Stimulated activated naive CD8-positive, alpha-beta T cell treated with anti-CD3 and anti-CD28 coated beads, Interleukin-15, Interleukin-2, amounts not matched to agents 100 ng/mL and 50 ng/mL, for 24 hours (primary cell): ENCODE measurements around the gene TPRN.

Experiments used
- H3K27ac Mint-ChIP-seq: one replicate; pipeline ENCODE4 v1.8.0; 2021; ENCODE audit warnings: mild to moderate bottlenecking, mixed read lengths
- H3K27me3 Mint-ChIP-seq: one replicate; pipeline ENCODE4 v1.8.0; 2021; ENCODE audit warnings: mixed read lengths
- H3K36me3 Mint-ChIP-seq: one replicate; pipeline ENCODE4 v1.8.0; 2021; ENCODE audit warnings: low read depth, mixed read lengths
- H3K4me1 Mint-ChIP-seq: one replicate; pipeline ENCODE4 v1.8.0; 2021; ENCODE audit warnings: low read depth, mixed read lengths
- H3K4me3 Mint-ChIP-seq: one replicate; pipeline ENCODE4 v1.8.0; 2021; ENCODE audit warnings: mild to moderate bottlenecking, mixed read lengths
- H3K9me3 Mint-ChIP-seq: one replicate; pipeline ENCODE4 v1.8.0; 2021; ENCODE audit warnings: mixed read lengths

The TPRN gene

DNA sequence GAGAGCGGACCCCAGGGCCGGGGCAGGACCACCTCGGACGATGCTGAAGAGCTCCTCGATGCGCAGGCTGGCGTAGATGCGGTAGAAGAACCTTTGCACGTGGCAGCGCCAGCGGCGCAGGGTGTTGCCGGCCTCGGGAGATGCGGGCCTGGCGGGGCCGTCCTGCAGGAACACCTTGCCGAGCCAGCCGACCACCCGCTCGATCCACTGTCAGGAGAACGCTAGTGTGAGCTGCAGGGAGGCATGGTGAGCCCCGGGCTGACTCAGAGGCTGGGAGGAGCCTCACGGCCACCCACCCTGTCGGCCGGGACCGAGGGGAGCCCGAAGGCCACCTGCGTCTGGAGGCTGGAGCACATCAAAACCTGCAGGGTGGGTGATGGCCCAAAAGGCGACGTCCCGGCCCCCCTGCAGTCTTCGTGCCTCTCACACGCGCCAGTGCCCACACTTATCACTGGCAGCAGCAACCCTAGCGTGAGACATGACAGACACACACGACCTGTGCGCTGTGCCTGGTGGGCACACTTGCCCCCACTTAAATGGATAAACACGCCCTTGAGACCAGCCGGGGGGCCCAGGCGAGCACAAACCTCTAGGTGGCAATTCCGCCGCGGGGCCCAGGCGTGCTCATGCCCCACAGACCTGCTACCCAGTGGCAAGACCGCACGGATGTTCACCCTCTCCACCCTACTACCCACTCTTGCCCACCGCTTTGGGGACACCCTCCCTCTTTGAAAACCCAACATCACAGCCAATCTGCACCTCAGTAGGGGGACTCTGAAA lies 15.5 kb downstream of the TPRN start:
- Mint-ChIP-seq H3K9me3 (no peaks in the 10 kb centered on the region), H3K27me3 (no peaks in the 10 kb centered on the region), H3K4me3 (no peak overlapping the region), H3K27ac (no peak overlapping the region), H3K4me1 (peaks cover 28% of the 10 kb centered on the region), H3K36me3 (peaks cover 20% of the 10 kb centered on the region)

DNA sequence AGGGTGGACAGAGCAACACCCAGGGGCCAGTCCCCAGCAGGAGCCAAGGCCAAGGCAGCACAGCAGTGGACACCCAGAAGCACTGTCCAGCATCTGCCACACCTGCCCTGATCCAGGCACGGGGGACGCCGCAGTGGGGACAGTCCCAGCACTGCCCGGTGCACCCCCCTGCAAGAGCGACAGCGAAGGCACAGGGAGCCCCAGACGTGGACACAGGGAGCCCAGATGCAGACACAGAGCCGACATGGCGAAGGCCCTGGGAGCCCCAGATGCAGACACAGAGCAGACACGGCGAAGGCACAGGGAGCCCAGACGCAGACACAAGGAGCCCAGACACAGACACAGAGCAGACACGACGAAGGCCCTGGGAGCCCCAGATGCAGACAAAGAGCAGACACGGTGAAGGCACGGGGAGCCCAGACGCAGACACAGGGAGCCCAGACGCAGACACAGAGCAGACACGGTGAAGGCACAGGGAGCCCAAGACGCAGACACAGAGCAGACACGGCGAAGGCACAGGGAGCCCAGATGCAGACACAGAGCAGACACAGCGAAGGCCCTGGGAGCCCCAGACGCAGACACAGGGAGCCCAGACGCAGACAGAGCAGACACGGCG lies 16.5 kb downstream of the TPRN start:
- Mint-ChIP-seq H3K27me3 (no peaks in the 10 kb centered on the region), H3K9me3 (no peaks in the 10 kb centered on the region), H3K4me3 (no peak overlapping the region), H3K27ac (no peak overlapping the region), H3K36me3 (peaks cover 20% of the 10 kb centered on the region), H3K4me1 (peaks cover 21% of the 10 kb centered on the region)

DNA sequence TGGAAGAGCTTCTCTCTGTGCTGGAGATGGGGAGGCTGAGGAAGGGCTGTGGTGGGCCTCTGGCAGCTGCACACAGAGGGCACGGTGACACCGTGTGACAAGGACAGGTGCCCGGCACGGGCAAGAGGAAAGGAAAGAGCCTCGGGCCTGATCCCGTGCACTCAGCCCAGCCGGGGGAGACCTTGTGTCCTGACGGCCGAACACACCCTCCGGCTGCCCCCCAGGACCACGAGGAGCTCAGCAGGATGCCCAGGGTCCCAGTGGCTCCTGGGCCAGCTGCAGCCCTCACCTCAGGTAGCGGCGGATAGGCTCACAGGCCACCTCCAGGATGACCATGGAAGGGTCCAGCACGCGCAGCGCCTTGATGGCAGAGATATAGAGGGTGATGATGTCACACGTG lies 17.7 kb downstream of the TPRN start:
- Mint-ChIP-seq H3K27ac (no peak overlapping the region), H3K36me3 (peaks cover 20% of the 10 kb centered on the region), H3K4me1 (peaks cover 18% of the 10 kb centered on the region), H3K9me3 (no peaks in the 10 kb centered on the region), H3K4me3 (no peak overlapping the region), H3K27me3 (no peaks in the 10 kb centered on the region)

DNA sequence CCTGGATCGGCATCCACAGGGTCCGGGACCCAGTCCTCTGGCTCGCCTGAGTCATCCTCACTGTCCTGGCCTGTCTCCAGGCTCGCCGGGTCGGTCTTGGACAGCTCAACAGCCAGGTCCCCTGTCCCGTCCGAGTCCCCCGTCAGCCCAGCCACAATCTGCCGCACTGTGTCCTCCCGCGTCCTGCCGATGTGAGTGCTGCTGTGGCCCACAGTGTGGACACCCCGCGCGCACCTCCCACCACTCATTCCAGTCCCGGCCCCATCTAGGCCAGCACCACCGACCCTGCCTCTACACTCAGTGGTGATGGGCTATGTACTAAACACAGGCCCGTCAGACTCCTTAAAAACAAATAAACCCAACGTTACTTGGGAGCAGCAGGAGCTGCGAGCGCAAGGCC lies 18.9 kb downstream of the TPRN start:
- peaks cover 25% of the 10 kb centered on the region for H3K36me3 Mint-ChIP-seq
- no peaks in the 10 kb centered on the region for H3K9me3 Mint-ChIP-seq
- no peak overlapping the region for H3K4me3 Mint-ChIP-seq
- peaks cover 7% of the 10 kb centered on the region for H3K4me1 Mint-ChIP-seq
- H3K27ac Mint-ChIP-seq = no peak overlapping the region
- no peaks in the 10 kb centered on the region for H3K27me3 Mint-ChIP-seq

DNA sequence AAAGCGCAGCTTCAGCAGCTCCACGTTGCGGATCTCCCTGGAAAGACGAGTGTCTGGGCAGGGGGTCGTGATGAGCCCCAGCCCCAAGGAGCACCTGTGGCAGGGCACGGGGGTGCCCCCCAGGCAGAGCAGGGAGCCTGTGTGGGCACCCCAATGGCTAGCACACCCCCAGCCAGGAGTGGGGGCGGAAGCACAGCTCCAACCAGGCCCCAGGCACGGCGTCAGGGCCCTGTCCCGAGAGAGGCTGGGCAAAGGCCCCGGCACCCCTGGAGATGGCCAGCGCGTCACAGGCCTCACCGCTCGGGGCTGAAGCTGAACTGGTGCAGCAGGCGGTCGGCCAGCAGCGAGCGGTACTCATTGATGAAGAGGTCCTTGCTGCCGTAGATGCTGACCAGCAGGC lies 20.1 kb downstream of the TPRN start:
- no peak overlapping the region for H3K27ac Mint-ChIP-seq

DNA sequence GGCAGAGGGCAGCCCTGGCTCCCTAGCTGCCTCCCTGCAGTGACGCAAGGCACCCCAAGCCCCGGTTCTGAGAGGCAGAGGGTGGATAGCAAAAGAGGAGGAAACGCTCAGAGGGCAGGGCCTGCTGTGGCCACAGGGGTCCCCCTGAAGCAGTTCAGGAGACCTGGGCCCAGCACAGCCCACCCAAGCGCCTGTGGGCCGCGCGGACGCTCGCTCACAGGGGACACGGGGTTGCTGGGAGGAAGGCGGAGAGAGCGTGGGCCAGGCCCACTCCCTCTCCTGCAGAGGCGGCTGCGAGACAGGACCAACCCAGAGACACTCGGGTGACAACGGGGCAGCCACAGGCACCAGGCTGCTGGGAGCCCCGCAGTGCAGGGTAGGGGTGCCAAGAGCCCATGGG lies 20.8 kb downstream of the TPRN start:
- Mint-ChIP-seq H3K4me3 (no peak overlapping the region), H3K9me3 (no peaks in the 10 kb centered on the region), H3K4me1 (no peaks in the 10 kb centered on the region), H3K36me3 (peaks cover 22% of the 10 kb centered on the region), H3K27ac (no peak overlapping the region), H3K27me3 (no peaks in the 10 kb centered on the region)

More for the DNA sequence above, 20.1 kb downstream of the TPRN start:
- peaks cover 25% of the 10 kb centered on the region for H3K36me3 Mint-ChIP-seq
- no peaks in the 10 kb centered on the region for H3K9me3 Mint-ChIP-seq
- no peak overlapping the region for H3K4me3 Mint-ChIP-seq
- H3K4me1 Mint-ChIP-seq = no peaks in the 10 kb centered on the region
- H3K27me3 Mint-ChIP-seq = no peaks in the 10 kb centered on the region

DNA sequence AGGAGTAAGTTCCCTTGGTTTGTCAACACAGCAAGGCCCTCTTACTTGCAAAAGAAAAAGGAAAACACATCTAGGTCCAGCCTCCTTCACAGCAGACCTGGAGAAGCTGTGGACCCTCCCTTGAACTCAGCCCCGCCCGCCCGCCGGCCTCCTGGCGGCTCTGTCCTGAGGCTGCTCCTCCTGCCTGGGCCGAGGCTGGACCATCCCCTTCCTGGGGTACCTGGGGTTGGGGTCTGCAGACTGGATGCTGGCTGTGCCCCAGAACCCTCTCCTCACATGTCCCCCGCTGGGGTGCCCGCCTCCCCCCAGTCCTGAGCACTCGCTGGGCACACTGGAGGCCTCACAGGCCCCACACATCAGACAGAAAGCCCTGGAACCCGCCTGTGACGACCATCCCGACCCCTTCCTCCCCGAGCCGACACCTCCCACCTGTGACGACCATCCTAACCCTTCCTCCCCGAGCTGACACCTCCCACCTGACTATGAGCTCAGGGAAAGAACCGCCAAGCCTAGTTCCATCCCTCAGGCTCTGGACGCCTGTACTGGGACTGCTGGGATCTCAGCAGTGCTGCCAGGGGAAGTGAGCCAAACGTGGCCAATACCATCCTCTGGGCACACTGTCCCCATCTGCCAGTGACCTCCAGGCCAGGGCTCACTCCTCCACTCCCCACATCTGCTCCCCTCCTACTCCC lies 21.5 kb downstream of the TPRN start:
- H3K27me3 Mint-ChIP-seq = no peaks in the 10 kb centered on the region
- peaks cover 17% of the 10 kb centered on the region for H3K36me3 Mint-ChIP-seq
- H3K9me3 Mint-ChIP-seq = no peaks in the 10 kb centered on the region
- H3K27ac Mint-ChIP-seq = no peak overlapping the region
- no peaks in the 10 kb centered on the region for H3K4me1 Mint-ChIP-seq
- H3K4me3 Mint-ChIP-seq = no peak overlapping the region

DNA sequence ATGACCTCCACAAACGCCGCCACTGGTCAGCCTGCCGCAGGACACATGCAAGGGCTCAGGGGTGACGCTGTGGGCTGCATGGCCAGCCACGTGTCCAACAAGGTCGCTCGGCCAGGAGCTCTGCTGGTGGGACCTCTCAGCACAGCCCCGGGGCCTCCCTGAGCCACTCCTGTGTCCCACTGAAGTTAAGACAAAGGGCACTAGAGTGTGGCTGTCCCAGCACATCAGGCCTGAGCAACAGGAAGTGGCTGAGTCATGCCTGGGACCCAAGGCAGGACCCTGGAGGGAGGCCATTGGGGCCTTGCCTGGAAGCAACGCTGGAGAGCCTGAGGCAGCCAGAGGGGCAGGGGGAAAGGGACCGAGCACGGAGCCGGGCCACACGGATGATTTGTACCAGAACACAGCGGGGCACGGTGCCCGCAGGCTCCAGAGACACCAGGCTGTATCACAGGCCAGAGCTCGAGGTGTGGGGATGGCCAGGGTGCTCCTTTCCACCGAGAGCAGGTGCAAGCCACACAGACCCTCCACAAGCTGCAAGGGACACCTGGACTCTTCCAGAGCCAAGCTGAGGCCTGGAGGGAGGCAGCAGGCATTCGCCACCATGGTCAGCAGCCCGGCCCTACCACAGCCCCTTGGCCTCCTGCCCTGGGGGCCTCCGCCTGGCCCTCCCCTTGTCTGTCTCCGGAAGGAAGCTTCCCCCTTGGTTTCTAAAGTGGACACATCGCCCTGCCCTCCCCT lies 22.2 kb downstream of the TPRN start:
- H3K4me3 Mint-ChIP-seq = no peak overlapping the region

DNA sequence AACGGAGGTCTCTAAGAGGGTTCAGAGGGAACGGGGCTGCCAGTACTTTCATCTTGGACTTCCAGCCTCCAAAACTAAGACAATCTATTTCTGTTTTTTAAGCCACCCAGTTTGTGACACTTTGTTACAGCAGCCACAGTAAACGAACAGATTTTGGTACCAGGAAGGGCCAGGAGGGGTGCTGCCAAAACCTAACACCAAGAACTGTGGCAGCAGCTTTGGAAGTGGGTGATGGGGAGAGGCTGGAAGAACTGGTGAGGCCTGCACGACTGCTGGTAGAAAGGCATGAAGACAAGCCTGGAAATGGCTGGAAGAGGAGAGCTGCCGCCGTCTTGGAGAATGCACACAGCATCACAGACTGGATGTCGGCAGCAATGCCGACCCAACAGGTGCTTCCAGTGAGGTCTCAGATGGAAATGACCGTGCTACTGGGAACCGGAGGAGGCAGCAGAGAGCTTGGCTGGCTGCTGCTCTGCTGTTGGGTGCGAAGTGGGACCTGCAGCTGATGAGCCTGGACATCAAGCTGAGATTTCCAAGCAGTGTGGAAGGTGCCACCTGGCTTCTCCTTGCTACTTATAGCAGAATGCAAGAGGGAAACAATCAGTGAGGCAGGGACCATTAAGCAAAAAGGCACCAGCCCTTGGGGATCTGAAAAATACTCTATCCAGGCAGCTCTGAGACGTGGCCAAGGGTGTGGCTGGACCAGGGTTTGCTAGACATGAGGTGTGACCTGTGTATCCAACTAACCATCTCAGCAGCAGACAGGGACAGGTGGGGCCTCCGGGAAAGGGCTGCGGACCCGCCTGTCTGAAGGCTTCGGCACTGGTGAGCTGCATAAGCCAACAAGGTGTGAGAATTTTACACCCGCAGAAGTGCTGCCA lies 24.0 kb downstream of the TPRN start:
- H3K27ac Mint-ChIP-seq = no peak overlapping the region
- no peaks in the 10 kb centered on the region for H3K4me1 Mint-ChIP-seq
- no peaks in the 10 kb centered on the region for H3K9me3 Mint-ChIP-seq
- H3K36me3 Mint-ChIP-seq = peaks cover 5% of the 10 kb centered on the region
- no peak overlapping the region for H3K4me3 Mint-ChIP-seq
- no peaks in the 10 kb centered on the region for H3K27me3 Mint-ChIP-seq

More for the DNA sequence above, 22.2 kb downstream of the TPRN start:
- H3K4me1 Mint-ChIP-seq = no peaks in the 10 kb centered on the region
- H3K27me3 Mint-ChIP-seq = no peaks in the 10 kb centered on the region
- peaks cover 14% of the 10 kb centered on the region for H3K36me3 Mint-ChIP-seq
- H3K9me3 Mint-ChIP-seq = no peaks in the 10 kb centered on the region
- H3K27ac Mint-ChIP-seq = no peak overlapping the region

DNA sequence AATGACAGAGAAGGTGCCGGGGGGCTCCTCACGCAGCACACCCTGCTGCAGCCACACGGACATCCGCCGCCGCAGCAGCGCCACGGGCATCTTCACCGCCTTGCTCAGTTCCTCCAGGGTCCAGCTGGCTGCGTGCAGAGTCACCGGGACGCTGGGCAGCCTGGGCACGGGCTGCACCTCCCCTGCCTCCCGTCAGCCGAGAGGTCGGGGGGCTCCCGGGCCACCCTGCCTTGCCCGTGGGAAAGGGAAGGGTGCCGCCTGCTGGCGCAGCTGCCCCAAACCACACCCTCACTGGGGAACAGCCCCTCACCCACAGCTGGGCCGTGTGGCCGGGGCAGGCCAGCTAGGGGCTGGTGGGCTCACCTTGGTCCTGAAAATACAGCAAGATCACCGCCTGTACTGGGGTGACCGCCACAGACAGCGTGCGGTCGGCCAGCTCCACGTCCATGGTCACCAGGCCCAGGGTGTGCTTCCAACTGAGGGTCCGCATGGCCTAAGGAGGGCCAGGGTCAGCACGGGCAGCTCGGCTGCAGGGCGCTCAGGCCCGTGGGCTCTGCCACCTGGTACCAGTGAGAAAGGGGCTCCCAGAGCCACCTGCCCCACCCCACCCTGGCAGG lies 25.1 kb downstream of the TPRN start:
- no peak overlapping the region for H3K4me3 Mint-ChIP-seq

DNA sequence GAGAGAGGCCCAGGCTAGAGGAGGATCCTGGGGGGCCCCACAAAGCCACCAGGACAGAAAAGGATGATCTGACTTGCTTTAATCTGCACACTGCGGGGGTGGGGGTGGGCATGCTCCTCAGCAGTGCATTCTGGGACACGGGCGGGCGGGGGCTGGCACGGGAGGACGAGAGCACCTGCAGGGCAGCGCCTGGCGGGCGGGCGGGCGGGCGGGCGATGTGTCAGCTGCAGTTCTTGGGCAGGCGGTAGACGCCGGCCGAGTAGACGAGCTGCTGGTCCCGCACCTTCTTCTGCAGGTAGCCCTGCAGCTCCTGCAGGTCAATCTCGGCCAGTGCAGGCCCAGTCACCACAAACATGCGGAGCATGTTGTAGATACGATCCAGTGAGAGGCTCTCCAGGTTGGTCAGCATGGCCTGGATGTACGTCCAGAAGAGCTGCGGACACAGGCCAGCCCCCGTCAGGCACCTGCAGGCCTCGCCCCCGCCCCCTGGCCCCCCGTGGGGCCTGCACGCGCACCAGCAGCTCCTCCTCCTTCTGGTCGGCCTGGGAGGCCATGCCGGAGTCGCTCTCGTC lies 25.7 kb downstream of the TPRN start:
- Mint-ChIP-seq H3K4me1 (no peaks in the 10 kb centered on the region), H3K36me3 (peaks cover 5% of the 10 kb centered on the region), H3K27me3 (peaks cover 5% of the 10 kb centered on the region), H3K9me3 (no peaks in the 10 kb centered on the region), H3K27ac (no peak overlapping the region), H3K4me3 (no peak overlapping the region)

More for the DNA sequence above, 25.1 kb downstream of the TPRN start:
- Mint-ChIP-seq H3K27ac (no peak overlapping the region), H3K36me3 (peaks cover 5% of the 10 kb centered on the region), H3K4me1 (no peaks in the 10 kb centered on the region), H3K27me3 (peaks cover 1% of the 10 kb centered on the region), H3K9me3 (no peaks in the 10 kb centered on the region)

DNA sequence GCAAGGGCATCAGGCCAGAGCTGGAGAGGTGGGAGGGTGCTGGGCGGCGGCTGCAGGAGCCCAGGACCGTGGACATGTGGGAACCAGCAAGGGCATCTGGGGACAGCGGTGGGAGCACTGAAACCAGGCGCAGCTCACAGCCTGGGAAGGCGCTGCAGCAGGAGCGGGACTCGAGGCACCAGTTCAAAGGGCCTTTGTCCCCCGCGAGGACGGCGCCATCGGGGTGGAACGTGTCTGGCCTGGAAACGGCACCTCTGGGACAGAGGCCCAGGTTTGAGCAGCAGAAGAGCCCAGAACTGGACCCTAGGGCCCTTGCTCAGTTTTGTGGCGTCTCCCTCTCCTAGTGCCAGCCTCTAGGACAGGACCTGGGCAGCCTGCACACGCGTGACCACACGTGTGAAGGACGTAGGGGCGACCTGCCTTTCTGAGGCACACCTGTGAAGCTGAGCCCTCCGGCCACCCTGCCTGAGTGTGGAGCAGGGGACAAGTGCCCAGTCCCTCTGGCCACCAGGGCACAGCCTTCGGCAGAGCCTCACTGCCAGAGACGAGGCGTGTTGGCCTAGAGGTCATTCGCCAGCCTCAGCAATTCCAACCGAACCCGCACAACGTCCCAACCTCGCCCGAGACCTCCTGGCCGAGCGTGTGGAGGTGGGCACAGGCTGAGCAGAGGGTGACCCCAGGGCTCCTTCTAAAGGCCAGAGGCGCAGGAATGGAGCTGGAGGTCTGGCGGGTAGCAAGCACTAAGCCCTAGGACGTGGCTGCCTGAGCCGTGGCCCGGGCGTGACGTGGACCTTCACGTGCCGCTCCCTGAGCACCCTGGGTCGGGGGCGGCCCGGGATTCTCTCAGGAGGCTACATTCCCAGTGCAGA lies 26.5 kb downstream of the TPRN start:
- no peaks in the 10 kb centered on the region for H3K9me3 Mint-ChIP-seq
- H3K36me3 Mint-ChIP-seq = peaks cover 5% of the 10 kb centered on the region
- H3K27me3 Mint-ChIP-seq = peaks cover 6% of the 10 kb centered on the region
- H3K4me1 Mint-ChIP-seq = peaks cover under 1% of the 10 kb centered on the region
- H3K4me3 Mint-ChIP-seq = no peak overlapping the region
- H3K27ac Mint-ChIP-seq = no peak overlapping the region
